Ishikawa (cell line): ENCODE data around the gene FAM9A.

Experiments used
- CEBPB ChIP-seq: IDR thresholded peaks from 2 replicates; pipeline ENCODE4 v1.6.1; 2012
- TAF1 ChIP-seq: IDR thresholded peaks from 2 replicates; pipeline ENCODE4 v1.6.1; 2012; ENCODE audit warnings: low read depth, mild to moderate bottlenecking
- YY1 ChIP-seq: IDR thresholded peaks from 2 replicates; pipeline ENCODE4 v1.6.1; 2012; ENCODE audit warnings: low read depth

GRCh38 chrX:8849945-8850344, 48.8 kb upstream of the FAM9A start:
- no peak for TF ChIP-seq CEBPB
- TF ChIP-seq YY1, result no peak
- no peak for TF ChIP-seq TAF1
